GM23248 (cell line): ENCODE measurements around the gene SLC34A3. TPM values are rescaled to one million over a fixed set of nuclear protein-coding genes. Genes with fewer than 3 reads are reported as not detected.

Experiments used
- DNase-seq: peaks from one replicate; pipeline ENCODE4 v3.0.0-alpha.2; 2015
- H2AFZ ChIP-seq: fragments of 200-600 bp; sonication (generic); 2 replicates; pipeline ENCODE4 v1.6.1; 2016; ENCODE audit warnings: antibody characterized with exemption
- H3F3A ChIP-seq: fragments of 200-600 bp; sonication (generic); 2 replicates; pipeline ENCODE4 v1.6.1; 2016; ENCODE audit warnings: mild to moderate bottlenecking, antibody characterized with exemption, mixed run types; ENCODE audit not compliant: insufficient read depth
- H3K27ac ChIP-seq: fragments of 200-600 bp; sonication (generic); 2 replicates; pipeline ENCODE4 v1.5.1; 2016; ENCODE audit warnings: mild to moderate bottlenecking
- H3K27me3 ChIP-seq: fragments of 200-600 bp; sonication (generic); replicated peaks from 2 replicates; pipeline ENCODE4 v1.6.1; 2016; ENCODE audit warnings: mild to moderate bottlenecking; ENCODE audit not compliant: insufficient read depth
- H3K36me3 ChIP-seq: fragments of 200-600 bp; sonication (generic); 2 replicates; pipeline ENCODE4 v1.6.1; 2016; ENCODE audit warnings: low read depth, mild to moderate bottlenecking
- H3K4me1 ChIP-seq: fragments of 200-600 bp; sonication (generic); 2 replicates; pipeline ENCODE4 v1.6.1; 2016; ENCODE audit warnings: mild to moderate bottlenecking; ENCODE audit not compliant: insufficient read depth
- H3K4me2 ChIP-seq: fragments of 200-600 bp; sonication (generic); one replicate; pipeline ENCODE4 v1.6.1; 2016; ENCODE audit warnings: mild to moderate bottlenecking; ENCODE audit not compliant: unreplicated experiment
- H3K4me3 ChIP-seq: fragments of 200-600 bp; sonication (generic); 2 replicates; pipeline ENCODE4 v1.5.1; 2016; ENCODE audit warnings: mild to moderate bottlenecking
- H3K79me2 ChIP-seq: fragments of 200-600 bp; sonication (generic); 2 replicates; pipeline ENCODE4 v1.6.1; 2016; ENCODE audit warnings: mild to moderate bottlenecking; ENCODE audit not compliant: insufficient read depth
- H3K9ac ChIP-seq: fragments of 200-600 bp; sonication (generic); 2 replicates; pipeline ENCODE4 v1.6.1; 2016; ENCODE audit warnings: mild to moderate bottlenecking
- H3K9me2 ChIP-seq: fragments of 200-600 bp; sonication (generic); 2 replicates; pipeline ENCODE4 v1.6.1; 2016; ENCODE audit warnings: mixed run types, mild to moderate bottlenecking, moderate library complexity; ENCODE audit not compliant: insufficient read depth
- H3K9me3 ChIP-seq: fragments of 200-600 bp; sonication (generic); one replicate; pipeline ENCODE4 v1.6.1; 2017; ENCODE audit warnings: low read depth
- H4K20me1 ChIP-seq: fragments of 200-600 bp; sonication (generic); 2 replicates; pipeline ENCODE4 v1.6.0; 2016; ENCODE audit not compliant: insufficient read depth
- EZH2 ChIP-seq: fragments of 200-600 bp; sonication (generic); IDR thresholded peaks from 2 replicates; pipeline ENCODE4 v1.6.1; 2018; ENCODE audit warnings: antibody characterized with exemption, mild to moderate bottlenecking; ENCODE audit not compliant: insufficient read depth, poor library complexity, severe bottlenecking
- EZH2phosphoT487 ChIP-seq: fragments of 200-600 bp; sonication (generic); IDR thresholded peaks from 2 replicates; pipeline ENCODE4 v1.6.1; 2018; ENCODE audit warnings: antibody characterized with exemption, moderate library complexity, mild to moderate bottlenecking, low read depth; ENCODE audit not compliant: insufficient read depth
- WGBS, 2 experiments: methylation state at CpG; one replicate each; pipeline ENCODE4 v1.1.6; 2015 to 2017; ENCODE audit warnings: low lambda C conversion rate in 2 of 2, low coverage in 1 of 2; ENCODE audit errors: missing lambda C conversion rate in 2 of 2; 5-methylcytosine and 5-hydroxymethylcytosine counted together
- in situ Hi-C: fragments of 300-500 bp; cut with MboI; formaldehyde crosslinking; loops from 2 replicates; pipeline ENCODE4 v1.15.0; 2020
- polyA plus RNA-seq: library from polyadenylated mRNA; unstranded; fragments of >200 nt; fragmentation: Nextera tagmentation; extraction: Ambion mirVana; gene quantifications from 2 replicates; pipeline ENCODE4 v1.2.1, GENCODE V29; 2016
- total RNA-seq: library from RNA; depleted of rRNA; stranded (reverse); fragments of >200 nt; shearing (Covaris generic); gene quantifications from 2 replicates; pipeline ENCODE4 v1.2.3, GENCODE V29; 2014

Gene SLC34A3
- total and polyA plus RNA-seq, 2 experiments from 2014 or later: not detected

DNA sequence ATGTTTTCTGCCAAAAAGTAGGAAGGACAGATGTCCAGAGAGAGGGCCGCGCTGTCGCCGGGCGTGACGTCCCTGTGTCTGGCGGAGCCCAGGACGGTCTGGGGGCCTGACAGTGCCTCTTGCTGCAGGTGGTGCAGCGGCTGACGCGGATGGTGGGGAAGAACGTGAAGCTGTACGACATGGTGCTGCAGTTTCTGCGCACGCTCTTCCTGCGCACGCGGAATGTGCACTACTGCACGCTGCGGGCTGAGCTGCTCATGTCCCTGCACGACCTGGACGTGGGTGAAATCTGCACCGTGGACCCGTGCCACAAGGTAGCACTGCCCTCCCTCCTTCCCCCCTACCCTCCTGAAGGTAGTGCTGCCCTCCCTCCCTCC lies 32.2 kb downstream of the SLC34A3 start:
- H4K20me1 ChIP-seq: no peaks in the 10 kb centered on the region
- no peak overlapping the region for H2AFZ ChIP-seq
- in situ Hi-C loops: no loop called here
- DNase-seq: no peak
- peaks cover 22% of the 10 kb centered on the region for H3K79me2 ChIP-seq
- no peaks in the 10 kb centered on the region for H3K9me2 ChIP-seq
- no peaks in the 10 kb centered on the region for H3F3A ChIP-seq
- H3K4me2 ChIP-seq: no peak overlapping the region
- 94% methylated on average over 20 to 24 of the region's 24 CpGs for WGBS, 2 experiments
- no peak overlapping the region for H3K9ac ChIP-seq
- TF ChIP-seq EZH2 (no peak), EZH2phosphoT487 (no peak)
- no peaks in the 10 kb centered on the region for H3K27me3 ChIP-seq
- H3K4me1 ChIP-seq: no peaks in the 10 kb centered on the region
- no peak overlapping the region for H3K4me3 ChIP-seq
- H3K9me3 ChIP-seq: no peaks in the 10 kb centered on the region
- no peaks in the 10 kb centered on the region; the same call in 1 of the 2 replicates for H3K36me3 ChIP-seq
- no peak overlapping the region for H3K27ac ChIP-seq

DNA sequence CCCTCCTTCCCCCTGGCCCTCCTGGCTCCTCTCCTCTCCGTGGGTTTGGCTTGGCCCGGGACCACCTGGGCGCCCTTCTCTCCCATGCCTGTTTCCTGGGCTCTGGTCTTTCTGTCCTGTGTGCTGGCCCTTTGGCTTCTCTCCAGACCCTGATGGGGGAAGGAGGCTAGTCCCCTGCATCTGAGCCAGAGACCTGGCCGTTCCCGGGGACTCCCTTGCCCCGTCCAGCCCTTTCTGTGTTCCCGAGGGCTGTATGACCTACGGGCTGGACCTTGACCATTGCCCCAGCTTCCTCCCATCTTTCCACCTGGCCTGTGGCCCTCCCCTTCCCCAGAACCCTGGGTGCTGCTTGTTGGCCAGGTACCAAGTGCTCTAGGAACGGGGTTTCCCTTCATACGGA lies 32.8 kb downstream of the SLC34A3 start:
- Histone ChIP-seq H3K79me2 (peaks cover 16% of the 10 kb centered on the region), H3K4me2 (no peak overlapping the region), H3K27me3 (no peaks in the 10 kb centered on the region), H3K36me3 (no peaks in the 10 kb centered on the region; the same call in 1 of the 2 replicates), H4K20me1 (no peaks in the 10 kb centered on the region), H3K9me2 (no peaks in the 10 kb centered on the region), H2AFZ (no peak overlapping the region), H3K27ac (no peak overlapping the region), H3K4me1 (no peaks in the 10 kb centered on the region), H3K4me3 (no peak overlapping the region), H3K9me3 (no peaks in the 10 kb centered on the region), H3F3A (no peaks in the 10 kb centered on the region), H3K9ac (no peak overlapping the region)
- no peak for TF ChIP-seq EZH2
- no peak for TF ChIP-seq EZH2phosphoT487
- in situ Hi-C loops: no loop called here
- no peak for DNase-seq
- WGBS, 2 experiments: 75% methylated on average over 6 to 10 of the region's 10 CpGs

DNA sequence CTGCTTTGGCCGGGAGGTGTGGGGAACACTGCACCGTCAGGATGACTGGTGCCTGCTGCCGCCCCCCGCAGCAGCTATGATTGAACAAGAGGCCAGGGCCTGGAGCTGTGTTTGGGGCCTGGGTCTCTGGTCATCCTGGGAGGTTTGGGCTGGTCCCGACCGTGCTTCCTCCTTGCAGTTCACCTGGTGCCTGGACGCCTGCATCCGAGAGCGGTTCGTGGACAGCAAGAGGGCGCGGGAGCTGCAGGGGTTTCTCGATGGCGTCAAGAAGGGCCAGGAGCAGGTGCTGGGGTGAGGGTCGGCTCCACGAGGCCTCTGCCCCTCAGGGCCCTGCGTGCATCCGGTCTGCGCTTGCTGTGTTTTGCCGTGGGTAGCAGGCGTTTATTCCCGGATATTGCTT lies 33.4 kb downstream of the SLC34A3 start:
- Histone ChIP-seq H3K4me2 (no peak overlapping the region), H3K36me3 (no peaks in the 10 kb centered on the region; the same call in 1 of the 2 replicates), H3K27ac (no peak overlapping the region), H3K79me2 (peaks cover 10% of the 10 kb centered on the region; the same call in 1 of the 2 replicates), H3K27me3 (no peaks in the 10 kb centered on the region), H3K4me3 (no peak overlapping the region), H3K4me1 (no peaks in the 10 kb centered on the region), H4K20me1 (no peaks in the 10 kb centered on the region), H3K9ac (no peak overlapping the region), H2AFZ (no peak overlapping the region), H3K9me3 (no peaks in the 10 kb centered on the region), H3K9me2 (no peaks in the 10 kb centered on the region), H3F3A (no peaks in the 10 kb centered on the region)
- in situ Hi-C loops: no loop called here
- WGBS, 2 experiments: 93 to 96% methylated on average over 22 of the region's 22 CpGs
- DNase-seq: no peak
- TF ChIP-seq EZH2phosphoT487: no peak
- no peak for TF ChIP-seq EZH2

DNA sequence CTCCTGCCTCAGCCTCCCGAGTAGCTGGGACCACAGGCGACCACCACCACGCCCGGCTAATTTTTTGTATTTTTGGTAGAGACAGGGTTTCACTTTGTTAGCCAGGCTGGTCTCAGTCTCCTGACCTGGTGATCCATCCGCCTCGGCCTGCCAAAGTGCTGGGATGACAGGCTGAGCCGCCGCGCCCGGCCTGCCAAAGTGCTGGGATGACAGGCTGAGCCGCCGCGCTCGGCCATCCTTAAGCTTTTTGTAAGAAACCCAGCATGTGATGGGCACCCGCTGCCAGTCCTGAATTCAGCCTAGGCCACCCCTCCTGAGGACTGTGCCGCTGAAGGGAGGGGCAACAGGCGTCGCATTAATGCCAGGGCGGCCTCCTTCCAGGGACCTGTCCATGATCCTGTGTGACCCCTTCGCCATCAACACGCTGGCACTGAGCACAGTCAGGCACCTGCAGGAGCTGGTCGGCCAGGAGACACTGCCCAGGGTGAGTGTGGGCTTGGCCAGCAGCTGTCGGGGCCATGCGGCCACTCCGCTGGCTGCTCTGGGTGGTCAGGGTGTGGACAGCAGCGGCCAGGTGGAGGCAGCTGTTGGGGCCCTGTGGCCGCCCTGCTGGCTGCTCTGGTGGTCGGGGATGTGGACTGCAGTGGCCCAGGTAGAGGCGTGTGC lies 34.9 kb downstream of the SLC34A3 start:
- Histone ChIP-seq H3K27me3 (no peaks in the 10 kb centered on the region), H3K4me3 (no peak overlapping the region), H3K9me3 (no peaks in the 10 kb centered on the region), H3K27ac (no peak overlapping the region), H4K20me1 (no peaks in the 10 kb centered on the region), H3K4me1 (no peaks in the 10 kb centered on the region), H3K9ac (no peak overlapping the region), H3K79me2 (0 out of 2 replicates have a peak, but pooled peaks cover 7% of the 10 kb centered on the region), H3K9me2 (no peaks in the 10 kb centered on the region), H2AFZ (no peak overlapping the region), H3K36me3 (no peaks in the 10 kb centered on the region; the same call in 1 of the 2 replicates), H3F3A (no peaks in the 10 kb centered on the region), H3K4me2 (no peak overlapping the region)
- WGBS, 2 experiments: 95 to 97% methylated on average over 27 to 29 of the region's 29 CpGs
- TF ChIP-seq EZH2phosphoT487 (no peak), EZH2 (no peak)
- in situ Hi-C loops: no loop called here
- DNase-seq: no peak

DNA sequence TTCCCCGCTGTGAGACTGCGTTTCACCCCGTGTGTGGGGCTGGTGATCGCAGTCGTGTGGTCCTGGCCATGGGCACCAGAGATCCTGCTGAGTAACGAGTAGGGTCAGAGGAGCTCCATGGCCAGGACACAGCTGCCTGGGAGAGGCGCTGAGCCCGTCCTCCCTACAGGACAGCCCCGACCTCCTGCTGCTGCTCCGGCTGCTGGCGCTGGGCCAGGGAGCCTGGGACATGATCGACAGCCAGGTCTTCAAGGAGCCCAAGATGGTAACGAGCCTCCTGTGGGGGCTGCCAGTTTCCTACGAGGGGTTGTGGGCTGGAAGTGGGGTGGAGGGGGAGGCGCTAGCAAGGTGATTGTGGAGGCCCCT lies 35.4 kb downstream of the SLC34A3 start:
- Histone ChIP-seq H3K27me3 (no peaks in the 10 kb centered on the region), H3K36me3 (no peaks in the 10 kb centered on the region), H3K9me2 (no peaks in the 10 kb centered on the region), H3K27ac (no peak overlapping the region), H4K20me1 (no peaks in the 10 kb centered on the region), H2AFZ (no peak overlapping the region), H3K79me2 (0 out of 2 replicates have a peak, but pooled peaks cover 7% of the 10 kb centered on the region), H3K9ac (no peak overlapping the region), H3K4me3 (no peak overlapping the region), H3K4me2 (no peak overlapping the region), H3F3A (no peaks in the 10 kb centered on the region), H3K4me1 (no peaks in the 10 kb centered on the region), H3K9me3 (no peaks in the 10 kb centered on the region)
- TF ChIP-seq EZH2 (no peak), EZH2phosphoT487 (no peak)
- WGBS, 2 experiments: 92% methylated on average over 15 of the region's 15 CpGs
- no peak for DNase-seq
- in situ Hi-C loops: no loop called here
